BLaER1 treated with 17β-estradiol and CSF1 and Interleukin-3, amounts not matched to agents 10 nM and 100 nM (cell line): ENCODE results near the gene B3GAT1.

ENCODE experiments used
- H3K27ac ChIP-seq, 11 experiments: shearing (Covaris generic); formaldehyde crosslinking; 2 replicates each; pipeline ENCODE4 v1.8.1; 2022
- H3K27me3 ChIP-seq, 11 experiments: shearing (Covaris generic); formaldehyde crosslinking; 2 replicates each; pipeline ENCODE4 v1.8.1; 2022
- H3K36me3 ChIP-seq, 11 experiments: shearing (Covaris generic); formaldehyde crosslinking; 2 replicates each; pipeline ENCODE4 v1.8.1; 2022
- H3K4me1 ChIP-seq, 10 experiments: shearing (Covaris generic); formaldehyde crosslinking; 2 replicates each; pipeline ENCODE4 v1.8.1; 2022
- H3K4me2 ChIP-seq, 11 experiments: shearing (Covaris generic); formaldehyde crosslinking; 2 replicates each; pipeline ENCODE4 v1.8.1; 2022
- H3K4me3 ChIP-seq, 10 experiments: shearing (Covaris generic); formaldehyde crosslinking; 2 replicates each; pipeline ENCODE4 v1.8.1; 2022
- H3K9ac ChIP-seq, 11 experiments: shearing (Covaris generic); formaldehyde crosslinking; 2 replicates each; pipeline ENCODE4 v1.8.1; 2022
- H3K9me3 ChIP-seq, 11 experiments: shearing (Covaris generic); formaldehyde crosslinking; replicated peaks in 1 of 11; 2 replicates each; pipeline ENCODE4 v1.8.1; 2022
- H4K20me1 ChIP-seq, 11 experiments: shearing (Covaris generic); formaldehyde crosslinking; 2 replicates each; pipeline ENCODE4 v1.8.1; 2022
- Cebpa-rat ChIP-seq, 11 experiments: shearing (Covaris generic); IDR thresholded peaks; 2 replicates each; pipeline ENCODE4 v1.8.1; 2022

The B3GAT1 gene

GRCh38 chr11:134391656-134392055, 20.4 kb downstream of the B3GAT1 start:
- peaks cover 0 to 5% (median 0%) of the 10 kb centered on the region in 11 experiments; a peak in 5 of 22 replicates for H3K9me3 ChIP-seq
- no peak overlapping the region for H3K9ac ChIP-seq

GRCh38 chr11:134390706-134391569, 21.1 kb downstream of the B3GAT1 start:
- Histone ChIP-seq H3K9me3 (peaks cover 0 to 5% (median 0%) of the 10 kb centered on the region in 11 experiments; a peak in 5 of 22 replicates), H3K4me2 (peak overlapping the region in 8 of 11 experiments; percentile 13 to 61 (median 33); a peak in 13 of 22 replicates), H3K36me3 (no peaks in the 10 kb centered on the region), H3K4me1 (peaks cover 17 to 44% (median 34%) of the 10 kb centered on the region in 10 experiments), H3K4me3 (no peak overlapping the region), H3K27me3 (peaks cover 40 to 77% (median 65%) of the 10 kb centered on the region in 11 experiments), H4K20me1 (peaks cover 0 to 99% (median 57%) of the 10 kb centered on the region in 11 experiments; a peak in 18 of 22 replicates), H3K27ac (no peak overlapping the region), H3K9ac (no peak overlapping the region)
- no peak for TF ChIP-seq Cebpa-rat (IDR thresholded peaks at IDR 0.05)

More at GRCh38 chr11:134391656-134392055, 20.4 kb downstream of the B3GAT1 start:
- Histone ChIP-seq H3K4me1 (peaks cover 10 to 36% (median 27%) of the 10 kb centered on the region in 10 experiments), H3K36me3 (no peaks in the 10 kb centered on the region), H3K27ac (no peak overlapping the region), H4K20me1 (peaks cover 0 to 99% (median 53%) of the 10 kb centered on the region in 11 experiments; a peak in 18 of 22 replicates), H3K4me3 (no peak overlapping the region), H3K4me2 (no peak overlapping the region), H3K27me3 (peaks cover 34 to 70% (median 59%) of the 10 kb centered on the region in 11 experiments)
- no peak for TF ChIP-seq Cebpa-rat (IDR thresholded peaks at IDR 0.05)

- no peak for TF ChIP-seq Cebpa-rat (IDR thresholded peaks at IDR 0.05)
- Histone ChIP-seq H3K27ac (no peak overlapping the region), H3K4me1 (peaks cover 29 to 56% (median 47%) of the 10 kb centered on the region in 10 experiments), H3K9ac (no peak overlapping the region), H3K4me3 (no peak overlapping the region), H3K4me2 (peak overlapping the region in 5 of 11 experiments; percentile 6 to 61 (median 30); a peak in 6 of 22 replicates), H3K27me3 (peaks cover 53 to 89% (median 78%) of the 10 kb centered on the region in 11 experiments), H3K9me3 (peaks cover 0 to 5% (median 0%) of the 10 kb centered on the region in 11 experiments; a peak in 5 of 22 replicates), H3K36me3 (no peaks in the 10 kb centered on the region), H4K20me1 (peaks cover 0 to 99% (median 70%) of the 10 kb centered on the region in 11 experiments; a peak in 18 of 22 replicates)
Observed at GRCh38 chr11:134389464-134390180, 22.4 kb downstream of the B3GAT1 start.

- no peak overlapping the region for H3K9ac ChIP-seq
- no peak overlapping the region for H3K4me3 ChIP-seq
- peaks cover 34 to 63% (median 54%) of the 10 kb centered on the region in 10 experiments for H3K4me1 ChIP-seq
- no peaks in the 10 kb centered on the region for H3K36me3 ChIP-seq
- peaks cover 63 to 99% (median 89%) of the 10 kb centered on the region in 11 experiments for H3K27me3 ChIP-seq
- H3K4me2 ChIP-seq: peak overlapping the region in 1 of 11 experiments; percentile 29; a peak in 1 of 22 replicates
- H4K20me1 ChIP-seq: peaks cover 0 to 99% (median 78%) of the 10 kb centered on the region in 11 experiments; a peak in 18 of 22 replicates
- H3K27ac ChIP-seq: no peak overlapping the region
- TF ChIP-seq Cebpa-rat (IDR thresholded peaks at IDR 0.05): no peak
- peaks cover 0 to 5% (median 0%) of the 10 kb centered on the region in 11 experiments; a peak in 5 of 22 replicates for H3K9me3 ChIP-seq
Observed at GRCh38 chr11:134388590-134388989, 23.5 kb downstream of the B3GAT1 start.

- Histone ChIP-seq H3K4me2 (peak overlapping the region; percentile 64 to 86 (median 80)), H3K27me3 (peaks cover 68 to 99% (median 94%) of the 10 kb centered on the region in 11 experiments), H3K4me1 (peaks cover 34 to 64% (median 54%) of the 10 kb centered on the region in 10 experiments), H3K9me3 (peaks cover 0 to 5% (median 0%) of the 10 kb centered on the region in 11 experiments; a peak in 5 of 22 replicates), H3K36me3 (no peaks in the 10 kb centered on the region), H4K20me1 (peaks cover 0 to 99% (median 82%) of the 10 kb centered on the region in 11 experiments; a peak in 18 of 22 replicates), H3K4me3 (no peak overlapping the region), H3K9ac (peak overlapping the region in 1 of 11 experiments; percentile 6; a peak in 1 of 22 replicates), H3K27ac (peak overlapping the region in 5 of 11 experiments; percentile 19 to 66 (median 43); a peak in 7 of 22 replicates)
- no peak for TF ChIP-seq Cebpa-rat (IDR thresholded peaks at IDR 0.05)
Observed at GRCh38 chr11:134387501-134387900, 24.5 kb downstream of the B3GAT1 start.

GRCh38 chr11:134386945-134387344, 25.1 kb downstream of the B3GAT1 start:
- Histone ChIP-seq H4K20me1 (peaks cover 0 to 99% (median 76%) of the 10 kb centered on the region in 11 experiments; a peak in 18 of 22 replicates), H3K4me3 (no peak overlapping the region; a peak in 1 of 20 replicates), H3K9ac (no peak overlapping the region), H3K9me3 (peaks cover 0 to 5% (median 0%) of the 10 kb centered on the region in 11 experiments; a peak in 5 of 22 replicates), H3K4me2 (peak overlapping the region; percentile 64 to 86 (median 80)), H3K4me1 (peaks cover 34 to 64% (median 54%) of the 10 kb centered on the region in 10 experiments), H3K27ac (peak overlapping the region in 4 of 11 experiments; percentile 42 to 66 (median 47); a peak in 5 of 22 replicates), H3K27me3 (peaks cover 68 to 100% (median 94%) of the 10 kb centered on the region in 11 experiments), H3K36me3 (no peaks in the 10 kb centered on the region)
- TF ChIP-seq Cebpa-rat (IDR thresholded peaks at IDR 0.05): peak in 3 of 11 experiments; percentile 33 to 78 (median 52); a peak in 4 of 22 replicates

- Histone ChIP-seq H4K20me1 (peaks cover 0 to 99% (median 75%) of the 10 kb centered on the region in 11 experiments; a peak in 18 of 22 replicates), H3K4me1 (peaks cover 34 to 64% (median 54%) of the 10 kb centered on the region in 10 experiments), H3K4me3 (no peak overlapping the region), H3K36me3 (no peaks in the 10 kb centered on the region), H3K9me3 (peaks cover 0 to 5% (median 0%) of the 10 kb centered on the region in 11 experiments; a peak in 5 of 22 replicates), H3K27me3 (peaks cover 68 to 100% (median 88%) of the 10 kb centered on the region in 11 experiments), H3K4me2 (peak overlapping the region; percentile 64 to 86 (median 80)), H3K9ac (peak overlapping the region in 1 of 11 experiments; percentile 6; a peak in 1 of 22 replicates), H3K27ac (peak overlapping the region in 4 of 11 experiments; percentile 12 to 54 (median 29); a peak in 6 of 22 replicates)
- TF ChIP-seq Cebpa-rat (IDR thresholded peaks at IDR 0.05): no peak
Observed at GRCh38 chr11:134385774-134386565, 26.1 kb downstream of the B3GAT1 start.
